Activated CD4-positive, alpha-beta T cell treated with anti-CD3 and anti-CD28 coated beads, Interleukin-2, amount 10 ng/mL, durations not matched to agents 7 days and 5 days (primary cell): ENCODE measurements around the gene PGBD4. TPM values are rescaled to one million over a fixed set of nuclear protein-coding genes. Genes with fewer than 3 reads are reported as not detected.

Source experiments
- total RNA-seq, 2 experiments: library from RNA; stranded (reverse); gene quantifications; one replicate each; pipeline ENCODE4 v1.2.3, GENCODE V29; 2021

PGBD4 gene
- total RNA-seq, 2 experiments from 2014 or later, result 3.8 to 4.1 TPM

Other genes starting within 250 kb of the PGBD4 start
- not detected for gene CHRM5, start 133.6 kb upstream of the PGBD4 start, total RNA-seq
- gene AVEN, start 62.9 kb upstream of the PGBD4 start, total RNA-seq, result 1 to 10 TPM; 9.1 TPM
- 10 to 100 TPM; 63.1 to 65.6 TPM for gene EMC7, start 221 bp upstream of the PGBD4 start, total RNA-seq
- 10 to 100 TPM; 40.8 to 45.7 TPM for gene KATNBL1, start 108.0 kb downstream of the PGBD4 start, total RNA-seq
- gene EMC4, start 122.9 kb downstream of the PGBD4 start, total RNA-seq, result 10 to 100 TPM; 72.6 to 78.0 TPM
- gene SLC12A6, start 235.7 kb downstream of the PGBD4 start, total RNA-seq, result 10 to 100 TPM; 32.7 to 36.7 TPM
- gene NOP10, start 241.1 kb downstream of the PGBD4 start, total RNA-seq, result 100 to 1,000 TPM; 162 to 207 TPM
- gene NUTM1, start 241.2 kb downstream of the PGBD4 start, total RNA-seq, result not detected